Spleen (tissue), 11 donors: ENCODE results near the gene GOLGA2. TPM values are rescaled to one million over a fixed set of nuclear protein-coding genes. Genes with fewer than 3 reads are reported as not detected.

ENCODE experiments used
- DNase-seq: peaks from one replicate; pipeline ENCODE4 v3.0.0-alpha.2; 2020
- H3K27ac ChIP-seq, 8 donors: fragments of 200-600 bp; sonication (generic) in 7 of 8; 1 replicate in 4 of 8; 2 replicates in 4 of 8; pipeline versions ENCODE4 v1.5.0 to v1.8.0; 2016 to 2021; ENCODE audit warnings: inconsistent platforms in 4 of 8, mild to moderate bottlenecking in 4 of 8, moderate library complexity in 1 of 8
- H3K27me3 ChIP-seq, 7 donors: fragments of 200-600 bp; sonication (generic) in 6 of 7; replicated peaks in 1 of 7; 1 replicate in 4 of 7; 2 replicates in 3 of 7; pipeline versions ENCODE4 v1.5.0 to v1.8.0; 2016 to 2021; ENCODE audit warnings: inconsistent platforms in 3 of 7, mild to moderate bottlenecking in 1 of 7
- H3K36me3 ChIP-seq, 6 donors: fragments of 200-600 bp; sonication (generic) in 5 of 6; 1 replicate in 4 of 6; 2 replicates in 2 of 6; pipeline versions ENCODE4 v1.5.0 to v1.8.0; 2016 to 2021; ENCODE audit warnings: inconsistent platforms in 2 of 6
- H3K4me1 ChIP-seq, 6 donors: fragments of 200-600 bp; sonication (generic) in 5 of 6; 1 replicate in 3 of 6; 2 replicates in 3 of 6; pipeline versions ENCODE4 v1.5.0 to v1.8.0; 2016 to 2021; ENCODE audit warnings: inconsistent platforms in 3 of 6
- H3K4me3 ChIP-seq, 8 donors: fragments of 200-600 bp; sonication (generic) in 7 of 8; 1 replicate in 4 of 8; 2 replicates in 4 of 8; pipeline versions ENCODE4 v1.5.0 to v1.8.0; 2016 to 2021; ENCODE audit warnings: inconsistent platforms in 4 of 8, mild to moderate bottlenecking in 4 of 8, moderate library complexity in 2 of 8
- H3K9me3 ChIP-seq, 8 donors: fragments of 200-600 bp; sonication (generic) in 7 of 8; 1 replicate in 4 of 8; 2 replicates in 4 of 8; pipeline versions ENCODE4 v1.5.0 to v1.8.0; 2016 to 2021; ENCODE audit warnings: inconsistent platforms in 4 of 8
- CTCF ChIP-seq, 11 experiments: fragments of 200-600 bp in 7 of 11; fragments of 450-650 bp in 4 of 11; sonication (generic) in 4 of 11; IDR thresholded peaks in 8 of 11; conservative IDR thresholded peaks in 3 of 11; 1 replicate in 7 of 11; 2 replicates in 4 of 11; pipeline versions ENCODE4 v1.4.0 to v1.8.0; 2016 to 2021; ENCODE audit warnings: antibody characterized with exemption in 11 of 11, inconsistent platforms in 4 of 11, mild to moderate bottlenecking in 1 of 11
- POLR2A ChIP-seq, 3 donors: fragments of 450-650 bp; IDR thresholded peaks; one replicate each; pipeline ENCODE4 v1.5.1; 2017; ENCODE audit warnings: antibody characterized with exemption in 3 of 3, mild to moderate bottlenecking in 1 of 3
- POLR2AphosphoS5 ChIP-seq, 3 donors: sonication (generic); formaldehyde crosslinking; IDR thresholded peaks; one replicate each; pipeline ENCODE4 v1.5.1; 2017; ENCODE audit warnings: antibody characterized with exemption in 3 of 3
- WGBS, 5 donors: extraction: QIAGEN DNeasy Blood & Tissue Kit in 3 of 5; methylation state at CpG; one replicate each; pipeline versions ENCODE4 v1.1.5 to v1.1.7; 2013 to 2018; 5-methylcytosine and 5-hydroxymethylcytosine counted together
- intact Hi-C: fragments of 100-400 bp; cut with DNase I; formaldehyde crosslinking; loops from one replicate; pipeline ENCODE4 v1.15.0; 2023; ENCODE audit warnings: low total_unique reads
- polyA plus RNA-seq, 3 donors: library from polyadenylated mRNA; stranded (reverse); fragments of 200-250 nt; gene quantifications; one replicate each; pipeline ENCODE4 v1.2.1, GENCODE V29; 2013
- total RNA-seq, 7 donors: library from RNA; depleted of rRNA in 3 of 7; stranded (reverse); fragments of >200 nt in 3 of 7; fragmentation: NEBNext Ultra II Directional in 4 of 7; extraction: Animal tissue kit (Norgen Biotek cat#: 25700) in 4 of 7; gene quantifications; one replicate each; pipeline versions ENCODE4 v1.1.0 to v1.2.1, GENCODE V29; 2016 to 2021
- donor health status: healthy with polysubstance abuse.
- donor health status: DM: no; HTN: no; CAD: no; lungs with moderate emphysema.
- donor health status: DM: no; HTN: no; CAD: no.
- donor health status: Bipolar disorder and iron deficiency.
- donor health status: healthy.
- donor health status: DM: no; HTN: no; CAD: no.
- donor health status: DM: yes; HTN: yes; CAD: no.

The GOLGA2 gene
- total and polyA plus RNA-seq, 10 donors: 15.5 to 79.0 (median 59.5) TPM

DNA sequence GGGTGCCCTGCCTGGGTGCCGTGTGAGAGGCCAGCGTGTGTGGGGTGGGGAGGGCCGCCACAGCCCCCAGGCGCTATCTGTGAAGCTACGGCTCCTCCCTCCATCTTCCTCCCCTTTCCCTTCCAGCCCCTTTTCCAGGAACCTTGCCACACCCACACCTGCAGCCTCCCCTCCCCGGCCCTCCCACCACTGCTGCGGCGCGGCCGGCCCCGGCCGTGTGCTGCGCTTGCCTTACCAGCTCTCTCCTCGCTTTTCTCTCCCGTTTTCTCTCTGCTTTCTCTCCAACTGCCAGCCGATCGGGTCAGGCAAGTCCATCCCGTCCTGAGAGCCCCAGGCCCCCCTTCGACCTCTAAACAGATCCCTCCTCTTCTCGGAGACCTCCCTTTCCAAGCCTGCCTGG, 21.4 kb downstream of the GOLGA2 start:
- Histone ChIP-seq H3K4me1 (peaks cover 6 to 26% (median 21%) of the 10 kb centered on the region in 6 donors), H3K36me3 (peaks cover 4 to 40% (median 28%) of the 10 kb centered on the region in 6 donors), H3K27me3 (peaks cover 0 to 20% (median 0%) of the 10 kb centered on the region in 7 donors), H3K4me3 (no peak overlapping the region), H3K27ac (no peak overlapping the region), H3K9me3 (no peaks in the 10 kb centered on the region)
- WGBS, 5 donors: 91 to 96% (median 94%) methylated on average over 18 to 20 of the region's 20 CpGs
- DNase-seq: no peak
- intact Hi-C loops: no loop called here
- no peak for TF ChIP-seq POLR2AphosphoS5 (IDR thresholded peaks at IDR 0.05)
- TF ChIP-seq CTCF (IDR thresholded peaks at IDR 0.05 in 8 of 11, conservative IDR thresholded peaks at IDR 0.05 in 3 of 11): no peak
- TF ChIP-seq POLR2A (IDR thresholded peaks at IDR 0.05): no peak

- Histone ChIP-seq H3K27ac (no peak overlapping the region), H3K4me1 (peaks cover 6 to 26% (median 21%) of the 10 kb centered on the region in 6 donors), H3K36me3 (peaks cover 2 to 36% (median 24%) of the 10 kb centered on the region in 6 donors), H3K9me3 (no peaks in the 10 kb centered on the region), H3K27me3 (peaks cover 0 to 20% (median 0%) of the 10 kb centered on the region in 7 donors), H3K4me3 (no peak overlapping the region)
- intact Hi-C loops: no loop called here
- no peak for DNase-seq
- TF ChIP-seq POLR2AphosphoS5 (IDR thresholded peaks at IDR 0.05) (no peak), CTCF (IDR thresholded peaks at IDR 0.05 in 8 of 11, conservative IDR thresholded peaks at IDR 0.05 in 3 of 11) (no peak), POLR2A (IDR thresholded peaks at IDR 0.05) (no peak)
- 87 to 93% (median 93%) methylated on average over 7 of the region's 7 CpGs for WGBS, 5 donors
Measured at GRCh38 chr9:128253991-128254346, 21.8 kb downstream of the GOLGA2 start.

GRCh38 chr9:128253140-128253990, 22.4 kb downstream of the GOLGA2 start:
- TF ChIP-seq CTCF (IDR thresholded peaks at IDR 0.05 in 8 of 11, conservative IDR thresholded peaks at IDR 0.05 in 3 of 11): no peak
- no peak for TF ChIP-seq POLR2AphosphoS5 (IDR thresholded peaks at IDR 0.05)
- TF ChIP-seq POLR2A (IDR thresholded peaks at IDR 0.05): no peak
- Histone ChIP-seq H3K36me3 (peaks cover 0 to 30% (median 18%) of the 10 kb centered on the region in 6 donors), H3K4me1 (peaks cover 6 to 26% (median 21%) of the 10 kb centered on the region in 6 donors), H3K4me3 (no peak overlapping the region), H3K27me3 (peaks cover 0 to 20% (median 0%) of the 10 kb centered on the region in 7 donors), H3K27ac (no peak overlapping the region), H3K9me3 (no peaks in the 10 kb centered on the region)
- intact Hi-C loops: no loop called here
- 83 to 90% (median 86%) methylated on average over 23 to 31 of the region's 31 CpGs for WGBS, 5 donors
- no peak for DNase-seq
